Activated effector memory CD4-positive, alpha-beta T cell treated with Interleukin-2 at 50 U/mL for 16 hours (primary cell): ENCODE measurements around the gene HCFC1.

Experiments used
- DNase-seq: peaks from one replicate; pipeline ENCODE4 v3.0.0-alpha.2; 2020

The HCFC1 gene

GRCh38 chrX:153921511-153922446 is 49.8 kb downstream of the HCFC1 start:
- DNase-seq, result no peak

GRCh38 chrX:153921070-153921469 is 50.5 kb downstream of the HCFC1 start:
- DNase-seq, result no peak

- no peak for DNase-seq
Observed at GRCh38 chrX:153920546-153920945, 51.1 kb downstream of the HCFC1 start.

GRCh38 chrX:153919281-153919680 is 52.3 kb downstream of the HCFC1 start:
- no peak for DNase-seq

- no peak for DNase-seq
Observed at GRCh38 chrX:153917869-153918268, 53.7 kb downstream of the HCFC1 start.

GRCh38 chrX:153913701-153914100 is 57.9 kb downstream of the HCFC1 start:
- DNase-seq, result no peak

- DNase-seq, result no peak
Observed at GRCh38 chrX:153913211-153913610, 58.4 kb downstream of the HCFC1 start.

- DNase-seq, result no peak
Observed at GRCh38 chrX:153911798-153912197, 59.8 kb downstream of the HCFC1 start.

GRCh38 chrX:153910446-153910845 is 61.2 kb downstream of the HCFC1 start:
- DNase-seq, result no peak

- no peak for DNase-seq
Observed at GRCh38 chrX:153909980-153910360, 61.6 kb downstream of the HCFC1 start.

GRCh38 chrX:153909024-153909979 is 62.3 kb downstream of the HCFC1 start:
- DNase-seq, result no peak

- no peak for DNase-seq
Observed at GRCh38 chrX:153908219-153908860, 63.3 kb downstream of the HCFC1 start.

- no peak for DNase-seq
Observed at GRCh38 chrX:153907456-153907855, 64.2 kb downstream of the HCFC1 start.

- no peak for DNase-seq
Observed at GRCh38 chrX:153906126-153906917, 65.3 kb downstream of the HCFC1 start.

GRCh38 chrX:153905481-153906095 is 66.0 kb downstream of the HCFC1 start:
- no peak for DNase-seq

- DNase-seq, result no peak
Observed at GRCh38 chrX:153903991-153904957, 67.3 kb downstream of the HCFC1 start, which contains the start of gene AVPR2. TSS of gene AVPR2 (plus strand) at chrX:153904673. CDS start at chrX:153905146, 473 bp downstream.

- DNase-seq, result no peak
Observed at GRCh38 chrX:153903238-153903980, 68.2 kb downstream of the HCFC1 start.

GRCh38 chrX:153902385-153902784 is 69.2 kb downstream of the HCFC1 start:
- no peak for DNase-seq

- DNase-seq, result no peak
Observed at GRCh38 chrX:153901753-153902140, 69.9 kb downstream of the HCFC1 start.
